GM20431 (cell line): ENCODE measurements around the gene MAP3K7.

Experiments
- in situ Hi-C: fragments of 300-500 bp; cut with MseI, MboI; formaldehyde crosslinking; loops from one replicate; pipeline ENCODE4 v1.15.0; 2020; ENCODE audit warnings: low sequenced_read_pairs; ENCODE audit not compliant: unreplicated experiment

MAP3K7 gene

DNA sequence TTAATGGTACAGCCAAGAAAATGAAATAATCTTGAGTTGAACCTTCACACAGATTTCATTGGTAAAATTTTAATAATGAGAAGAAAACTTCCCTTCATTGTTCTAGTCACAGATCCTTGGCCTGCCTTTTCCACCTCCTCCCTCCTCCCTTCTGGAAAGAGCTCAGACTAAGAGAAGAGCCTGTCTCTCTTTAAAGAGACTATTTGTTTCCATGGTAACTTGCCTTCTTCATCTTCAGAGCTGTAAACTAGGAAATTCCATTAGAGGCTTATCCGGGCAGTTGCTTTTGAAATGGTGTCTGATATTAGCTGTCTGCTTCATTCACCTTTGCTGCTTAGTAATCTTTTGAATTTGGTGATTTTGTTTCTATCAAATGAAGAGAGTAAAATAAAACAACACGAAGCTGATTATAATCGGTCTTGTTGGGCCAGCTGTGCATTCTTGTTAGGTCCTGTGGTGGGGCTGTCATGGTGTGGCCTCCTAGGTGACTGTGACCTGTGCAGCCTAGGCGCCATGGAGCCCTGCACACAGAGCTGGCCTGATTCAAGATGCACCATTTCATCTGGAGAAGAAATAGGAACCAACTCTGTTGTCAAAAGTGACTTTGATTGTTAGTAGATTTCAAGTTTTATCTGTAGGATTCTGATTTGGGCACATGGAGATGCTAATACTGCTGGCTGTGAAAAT is 96.7 kb downstream of the MAP3K7 start:
- in situ Hi-C loops, result no loop called here

DNA sequence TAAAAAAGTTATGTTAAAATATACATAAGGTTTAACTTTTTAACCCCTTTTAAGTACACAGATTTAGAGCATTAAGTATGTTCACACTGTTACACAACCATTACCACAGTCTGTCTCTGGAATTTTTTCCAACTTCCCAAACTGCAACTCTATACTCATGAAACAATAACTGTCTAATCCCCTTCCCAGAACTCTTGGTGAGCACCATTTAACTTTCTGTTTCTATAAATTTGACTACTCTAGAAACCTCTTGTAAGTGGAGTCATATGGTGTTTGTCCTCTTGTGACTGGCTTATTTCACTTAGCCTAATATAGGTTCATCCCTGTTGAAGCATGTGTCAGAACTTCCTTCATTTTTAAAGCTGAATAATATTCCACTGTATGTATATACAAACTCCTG is 98.1 kb downstream of the MAP3K7 start:
- in situ Hi-C loops, result no loop called here

DNA sequence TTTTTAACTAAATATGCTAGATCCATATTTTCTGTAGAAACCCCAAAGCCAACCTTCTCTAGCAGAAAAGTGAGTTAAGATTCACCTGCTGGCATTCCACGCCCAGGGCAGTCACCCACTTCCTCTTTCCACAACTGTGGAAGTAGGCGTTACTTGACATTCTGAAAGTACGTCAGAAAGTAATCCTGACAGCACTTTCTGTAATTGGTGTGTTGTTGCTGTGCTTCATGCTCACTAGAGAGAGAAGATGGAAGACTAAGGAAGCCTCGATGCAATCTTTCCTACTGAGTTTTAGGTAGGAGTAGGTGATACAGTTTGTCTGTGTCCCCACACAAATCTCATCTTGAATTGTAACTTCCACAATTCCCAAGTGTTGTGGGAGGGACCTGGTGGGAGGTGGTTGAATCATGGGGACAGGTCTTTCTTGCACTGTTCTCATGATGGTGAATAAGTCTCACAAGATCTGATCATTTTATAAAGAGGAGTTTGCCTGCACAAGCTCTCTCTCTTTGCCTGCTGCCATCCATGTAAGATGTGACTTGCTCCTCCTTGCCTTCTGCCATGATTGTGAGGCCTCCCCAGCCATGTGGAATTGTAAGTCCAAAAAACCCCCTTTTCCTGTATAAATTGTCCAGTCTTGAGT is 101.1 kb downstream of the MAP3K7 start:
- in situ Hi-C loops, result no loop called here

DNA sequence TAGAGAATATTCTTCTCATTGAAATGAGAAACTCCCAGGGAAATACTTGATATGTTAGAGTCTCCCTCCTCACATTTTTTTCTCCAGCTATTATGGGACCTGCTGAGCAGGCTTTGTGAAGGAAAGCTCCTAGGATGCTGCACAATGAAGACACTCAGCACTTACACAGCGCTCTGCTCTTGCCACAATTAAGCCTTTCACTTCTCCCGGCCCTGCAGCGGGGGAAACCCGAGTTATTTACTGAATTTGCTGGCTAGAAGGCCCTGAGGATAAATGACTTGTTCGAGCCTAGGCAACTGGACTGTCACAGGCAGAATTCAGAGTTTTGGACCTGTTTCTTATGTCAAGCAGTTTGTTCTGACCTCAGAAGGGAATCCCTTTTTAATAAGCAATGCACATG is 102.0 kb downstream of the MAP3K7 start:
- in situ Hi-C loops, result no loop called here

DNA sequence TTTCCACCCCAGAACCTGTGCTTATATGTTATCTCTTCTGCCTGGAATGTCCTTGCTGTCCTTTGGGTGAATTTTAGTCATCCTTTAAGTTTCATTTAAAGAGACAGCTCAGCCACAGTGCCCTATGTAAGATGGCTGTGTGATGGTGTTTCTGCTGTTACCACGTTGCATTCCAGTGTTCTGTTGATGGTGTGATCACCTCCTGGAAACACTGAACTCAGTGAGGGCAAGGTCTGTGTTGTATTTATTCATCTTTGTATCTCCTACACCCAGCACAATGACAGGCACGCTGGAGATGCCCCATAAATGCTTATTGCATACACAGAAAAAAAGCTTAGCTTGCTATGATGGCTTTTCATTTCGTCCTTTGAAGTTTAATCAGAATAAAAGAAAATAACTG is 102.5 kb downstream of the MAP3K7 start:
- in situ Hi-C loops, result no loop called here

DNA sequence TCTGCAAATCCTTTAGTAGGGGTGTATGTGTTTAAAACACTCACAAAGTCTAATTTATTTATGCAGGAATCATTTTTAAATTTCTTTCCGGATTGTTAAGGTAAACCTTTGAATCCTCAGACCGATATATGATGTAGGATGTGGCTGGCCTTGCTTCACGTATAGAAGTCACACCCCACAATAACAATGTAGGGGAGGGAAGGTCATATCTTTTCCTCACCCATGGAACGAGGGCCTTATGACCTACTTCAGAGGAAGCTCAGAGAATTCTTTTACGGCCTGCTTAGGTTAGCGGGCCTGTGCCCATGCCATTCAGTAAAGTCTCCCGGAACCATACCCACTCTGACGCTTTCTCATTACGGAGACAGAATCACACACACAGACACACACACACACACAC is 102.9 kb downstream of the MAP3K7 start:
- in situ Hi-C loops, result no loop called here

DNA sequence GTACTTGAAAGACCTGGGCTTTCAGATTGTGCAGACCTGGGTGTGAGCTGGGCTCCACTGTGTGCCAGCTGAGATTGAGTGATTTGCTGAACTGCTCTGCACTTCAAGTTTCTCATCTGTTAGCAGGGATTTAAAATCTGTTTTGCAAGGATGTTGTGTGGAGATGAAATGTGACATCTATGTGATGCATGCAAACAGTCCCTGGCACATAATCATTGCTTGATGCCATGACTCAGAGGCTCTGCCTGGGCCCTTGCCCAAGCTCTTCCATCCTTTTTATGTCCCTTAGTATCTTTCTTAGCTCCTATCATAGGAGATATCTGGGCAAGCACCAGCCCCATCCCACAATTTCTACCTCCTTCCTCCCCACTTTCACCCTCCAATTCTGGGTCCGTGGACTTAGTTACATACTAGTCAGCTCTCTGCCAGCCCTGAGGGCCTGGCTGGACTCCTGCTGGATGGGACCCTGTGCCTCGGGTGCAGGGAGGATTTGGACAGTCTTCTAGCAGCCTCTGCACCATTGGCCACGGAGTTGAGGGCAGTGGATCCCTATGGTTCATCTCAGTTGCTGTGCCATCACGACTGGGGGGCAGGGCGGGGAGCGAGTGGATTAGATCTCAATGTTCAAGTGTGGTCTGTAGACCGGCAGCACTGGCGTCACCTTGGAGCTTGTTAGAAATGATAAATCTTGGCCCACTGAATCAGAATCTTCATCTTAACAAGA is 103.6 kb downstream of the MAP3K7 start:
- in situ Hi-C loops, result no loop called here

DNA sequence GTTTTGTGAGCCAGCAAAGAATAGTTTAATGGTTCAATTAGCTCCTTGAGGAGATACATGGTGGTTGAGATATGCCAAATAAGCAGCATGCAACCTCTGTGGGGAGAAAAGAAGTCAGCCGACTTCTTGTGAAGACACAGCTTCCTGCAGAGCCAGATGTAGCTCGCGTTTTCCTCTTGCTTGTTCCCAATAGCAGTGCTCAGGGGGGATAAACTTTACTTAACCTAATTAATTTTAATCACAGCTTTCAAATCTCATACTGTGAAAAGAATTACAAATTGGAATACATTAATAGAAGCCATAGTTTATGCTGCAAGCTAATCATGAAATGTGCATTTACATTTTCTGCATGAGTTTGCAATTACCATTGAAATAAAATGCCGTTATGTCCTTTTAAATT is 106.2 kb downstream of the MAP3K7 start:
- in situ Hi-C loops, result no loop called here

DNA sequence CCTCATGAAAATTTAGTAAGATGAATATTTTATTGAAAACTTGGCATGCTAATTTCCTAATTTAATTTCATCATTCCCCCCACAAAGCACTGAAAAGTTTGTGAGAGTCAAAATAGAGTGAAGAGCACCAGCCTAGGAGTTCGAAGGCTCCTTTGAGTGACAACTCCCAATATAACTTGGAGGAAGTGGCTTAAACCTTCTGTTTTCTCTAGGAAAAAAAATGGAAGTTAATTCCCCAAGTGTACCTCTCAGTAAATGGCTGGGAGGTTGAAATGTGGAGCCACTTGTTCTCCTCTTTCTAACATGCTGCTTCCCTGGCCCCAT is 107.3 kb downstream of the MAP3K7 start:
- in situ Hi-C loops, result loop anchor here (5.0 kb wide), 1 partner anchor 537 kb away; no protein-coding TSS in a partner anchor

DNA sequence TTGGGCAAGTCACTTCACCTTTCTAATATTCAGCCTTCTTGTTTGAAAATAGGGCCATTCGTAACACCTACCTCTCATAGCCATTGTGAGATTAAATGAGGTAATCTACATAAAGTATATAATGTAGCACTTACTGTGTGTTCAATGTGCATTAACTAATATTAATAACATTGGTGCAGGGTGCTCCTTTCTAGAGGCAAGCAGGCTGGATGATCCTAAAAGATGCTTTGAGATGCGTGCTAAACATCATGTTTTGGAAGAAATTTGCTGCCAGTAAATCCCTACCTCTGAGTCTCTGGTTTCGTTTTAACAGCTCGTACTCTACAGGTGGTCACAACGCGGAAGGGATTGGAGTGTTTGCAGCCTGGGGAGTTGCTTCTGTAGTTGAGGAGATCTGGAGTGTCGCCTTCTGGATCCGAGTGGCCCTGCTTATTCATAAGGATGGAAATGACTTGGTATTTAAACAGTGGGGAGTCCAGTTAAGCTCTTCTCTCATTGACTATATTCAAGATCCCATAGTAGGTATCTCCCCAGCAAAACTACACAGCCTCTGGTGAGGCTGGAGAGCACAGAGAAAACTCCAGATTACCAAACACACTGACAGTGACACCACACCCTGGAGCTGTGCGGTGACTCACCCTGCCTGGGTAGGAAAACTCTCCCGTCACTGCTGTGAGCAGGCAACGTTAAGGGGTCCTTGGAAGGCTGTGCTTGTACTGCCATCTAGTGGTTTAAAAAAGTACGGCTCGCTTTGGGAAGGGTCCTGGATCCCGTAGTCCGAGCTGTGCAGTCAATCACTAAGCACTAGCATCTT is 107.9 kb downstream of the MAP3K7 start:
- in situ Hi-C loops, result loop anchor here (5.0 kb wide), 1 partner anchor 537 kb away; no protein-coding TSS in a partner anchor

DNA sequence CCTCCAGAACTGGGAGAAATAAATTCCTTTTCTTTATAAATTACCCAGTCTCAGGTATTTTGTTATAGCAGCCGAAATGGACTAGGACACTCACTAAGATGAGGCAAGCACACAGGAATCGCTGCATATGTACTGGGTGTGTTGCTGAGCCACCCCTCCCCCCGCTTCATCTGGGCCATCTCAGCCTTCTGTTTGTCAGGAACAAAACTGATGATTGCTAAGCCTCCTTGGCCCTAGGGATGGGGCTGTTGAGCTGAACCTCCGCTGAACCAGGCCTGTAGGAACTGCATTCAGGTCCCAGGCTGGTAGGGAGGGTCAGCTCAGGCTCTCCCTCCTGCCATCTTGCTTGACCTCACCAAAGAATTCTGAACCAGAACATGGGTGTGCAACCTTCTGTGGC is 108.6 kb downstream of the MAP3K7 start:
- in situ Hi-C loops, result loop anchor here (5.0 kb wide), 1 partner anchor 536 kb away; no protein-coding TSS in a partner anchor

DNA sequence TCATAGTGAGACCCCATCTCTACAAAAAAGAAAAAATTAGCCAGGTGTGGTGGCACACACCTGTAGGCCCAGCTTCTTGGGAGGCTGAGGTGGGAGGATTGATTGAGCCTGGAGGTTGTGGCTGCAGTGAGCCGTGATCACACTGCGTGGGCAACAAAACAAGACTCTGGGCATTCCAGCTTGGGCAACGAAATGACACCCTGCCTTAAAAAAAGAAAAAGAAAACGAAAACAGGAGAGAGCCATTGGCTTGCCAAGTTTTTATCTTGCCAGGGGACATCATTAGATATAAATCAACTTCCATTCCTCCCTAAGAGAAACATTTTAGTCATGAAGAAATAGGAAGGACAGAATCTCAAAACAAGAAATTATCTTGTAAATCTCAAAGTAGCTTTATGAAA is 109.5 kb downstream of the MAP3K7 start:
- in situ Hi-C loops, result loop anchor here (5.0 kb wide), 1 partner anchor 535 kb away; no protein-coding TSS in a partner anchor

DNA sequence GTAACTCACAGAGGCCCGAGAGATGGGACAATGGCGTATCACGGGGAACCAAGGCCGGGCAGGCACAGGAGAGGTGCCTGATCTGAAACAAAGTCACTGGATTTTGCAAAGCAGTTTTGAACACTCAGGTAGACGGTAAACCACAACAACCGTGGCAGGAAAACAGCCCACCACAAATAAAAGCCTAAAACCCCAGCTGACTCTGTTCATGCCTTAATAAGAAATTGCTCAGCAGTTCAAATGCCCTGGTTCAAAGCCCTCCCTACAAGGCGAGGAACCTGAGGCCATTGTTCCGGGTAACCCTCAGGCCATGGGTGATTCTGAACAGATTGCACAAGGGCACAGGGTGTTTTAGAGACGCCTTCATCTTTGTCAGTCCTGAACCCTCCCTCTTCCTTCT is 114.2 kb downstream of the MAP3K7 start:
- in situ Hi-C loops, result no loop called here

DNA sequence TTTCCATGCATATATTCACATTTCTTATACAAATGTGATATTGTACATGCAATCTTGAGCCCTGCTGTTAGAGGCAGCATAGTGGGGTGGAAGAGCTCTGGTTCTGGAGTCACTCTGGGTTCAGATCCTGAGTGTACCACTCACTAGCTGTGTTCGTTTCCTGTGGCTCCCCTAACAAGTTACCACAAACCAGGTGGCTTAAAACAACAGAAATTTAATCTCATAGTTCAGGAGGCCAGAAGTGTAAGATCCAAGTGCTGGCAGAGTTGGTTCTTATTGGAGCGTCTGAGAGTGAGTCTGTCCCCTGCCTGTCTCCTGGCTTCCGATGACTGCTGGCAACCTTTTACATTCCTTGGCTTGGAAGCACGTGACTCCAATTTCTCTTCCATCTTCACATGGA is 115.6 kb downstream of the MAP3K7 start:
- in situ Hi-C loops, result no loop called here

DNA sequence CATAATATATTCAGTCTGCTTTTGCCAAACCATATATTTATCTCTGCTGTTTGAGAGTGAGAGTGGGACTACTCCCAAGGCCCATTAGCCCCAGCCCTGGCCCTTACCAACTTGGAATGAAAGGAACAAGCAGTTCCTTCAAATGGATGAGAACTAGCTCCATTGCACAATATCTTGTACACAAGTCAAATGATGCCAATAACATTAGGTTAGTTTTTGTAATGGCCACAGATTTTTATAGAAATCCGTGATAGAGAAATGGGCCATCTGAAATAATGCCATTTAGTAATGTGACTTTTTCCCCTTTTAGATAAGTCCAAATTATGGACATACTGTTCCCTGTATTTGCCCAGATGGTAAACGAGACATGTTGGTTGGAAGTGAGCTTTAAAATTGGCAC is 117.0 kb downstream of the MAP3K7 start:
- in situ Hi-C loops, result no loop called here

DNA sequence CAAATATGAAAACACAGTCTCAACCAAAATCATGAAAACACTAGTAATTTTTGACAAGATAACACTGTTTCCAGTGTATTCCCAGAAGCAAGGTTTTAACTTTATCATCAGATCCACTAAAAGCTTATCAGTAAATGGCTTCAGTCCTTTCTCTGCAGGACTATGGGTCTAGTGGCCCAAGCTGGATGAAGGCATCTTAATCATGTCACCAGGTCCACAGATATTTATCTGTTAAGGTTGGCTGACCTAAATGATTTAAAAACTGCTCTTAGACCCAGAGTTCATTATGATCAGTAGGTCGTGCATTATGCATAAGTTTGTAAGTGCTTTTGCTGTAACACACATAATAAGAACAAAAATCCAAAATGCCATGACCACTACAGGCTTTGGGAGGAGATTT is 118.0 kb downstream of the MAP3K7 start:
- in situ Hi-C loops, result no loop called here

DNA sequence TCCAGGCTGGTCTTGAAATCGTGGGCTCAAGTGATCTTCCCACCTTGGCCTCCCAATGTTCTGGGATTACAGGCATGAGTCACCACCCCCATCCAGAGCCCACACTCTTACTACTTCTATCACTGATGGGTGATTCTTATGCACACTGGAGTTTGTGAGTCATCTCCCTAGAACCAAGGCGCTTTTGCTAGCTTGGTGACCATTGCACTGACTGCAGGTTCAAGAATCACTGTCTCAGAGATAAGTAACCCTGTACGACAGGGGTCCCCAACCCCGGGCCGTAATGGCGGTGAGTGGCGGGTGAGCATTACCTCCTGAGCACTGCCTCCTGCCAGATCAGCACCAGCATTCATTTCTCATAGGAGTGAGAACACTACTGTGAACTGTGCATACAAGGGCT is 118.8 kb downstream of the MAP3K7 start:
- in situ Hi-C loops, result no loop called here

DNA sequence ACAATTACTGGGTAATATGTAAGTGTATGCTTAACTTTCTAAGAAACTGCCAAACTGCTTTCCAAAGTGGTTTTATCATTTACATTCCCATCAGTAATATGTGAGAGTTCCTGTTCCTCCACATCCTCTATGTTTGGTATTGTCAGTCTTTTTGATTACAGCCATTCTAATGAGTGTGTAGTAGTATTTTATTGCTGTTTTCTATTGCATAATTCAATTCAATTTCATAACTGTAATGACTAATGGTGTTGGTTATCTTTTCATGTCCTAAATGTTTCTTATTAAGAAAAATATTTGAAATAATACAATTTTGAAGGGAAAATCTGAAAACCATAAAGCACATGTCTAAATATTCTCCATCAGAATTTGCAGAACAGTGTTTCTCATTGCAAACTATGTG is 119.3 kb downstream of the MAP3K7 start:
- in situ Hi-C loops, result no loop called here

DNA sequence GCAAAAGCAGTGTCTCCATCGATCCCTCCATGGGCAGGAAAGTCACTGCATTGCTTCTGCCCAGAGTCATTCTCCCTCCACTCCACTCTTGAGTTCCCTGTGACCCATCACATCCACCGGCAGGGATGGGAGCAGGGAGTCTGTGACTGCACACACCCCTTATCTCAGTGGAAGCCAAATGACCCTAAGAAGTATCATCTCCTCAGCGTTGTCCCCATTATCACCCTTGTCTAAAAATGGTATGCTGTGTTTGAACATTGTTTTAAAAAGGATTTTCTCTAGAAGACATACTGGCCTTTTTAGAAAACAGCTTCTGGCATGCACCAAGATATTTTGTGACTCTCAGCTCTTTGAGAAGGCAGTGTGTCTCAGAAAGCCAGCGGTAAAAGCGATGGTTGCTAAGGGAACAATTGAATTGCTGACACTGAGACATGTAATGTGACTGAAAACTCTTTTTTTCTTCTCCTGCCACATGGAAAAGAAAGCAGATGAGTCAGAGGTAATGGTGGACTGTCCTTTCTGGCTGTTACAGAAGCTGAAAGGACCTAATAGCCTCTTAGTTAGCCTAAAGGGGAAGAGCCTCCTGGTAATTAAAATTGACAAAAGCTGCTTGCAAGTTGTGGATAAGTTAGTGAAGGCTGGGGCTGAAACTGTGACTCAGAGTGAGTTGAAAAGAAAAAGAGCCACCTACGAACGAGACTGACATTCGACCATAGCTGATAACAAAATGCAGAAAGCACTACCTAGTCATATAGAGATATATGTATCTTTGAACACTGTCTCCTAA is 120.5 kb downstream of the MAP3K7 start:
- in situ Hi-C loops, result no loop called here

DNA sequence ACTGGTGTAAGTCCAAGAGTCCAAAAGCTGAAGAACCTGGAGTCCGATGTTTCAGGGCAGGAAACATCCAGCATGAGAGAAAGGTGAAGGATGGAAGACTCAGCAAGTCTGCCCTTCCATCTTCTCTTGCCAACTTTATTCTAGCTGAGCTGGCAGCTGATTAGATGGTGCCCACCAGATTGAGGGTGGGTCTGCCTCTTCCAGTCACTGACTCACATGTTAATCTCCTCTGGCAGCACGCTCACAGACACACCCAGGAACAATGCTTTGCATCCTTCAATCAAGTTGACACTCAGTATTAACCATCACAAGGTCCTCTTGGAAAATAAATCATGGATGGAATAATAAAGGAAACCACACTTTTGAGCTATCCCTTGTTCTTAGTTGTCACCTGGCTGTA is 121.2 kb downstream of the MAP3K7 start:
- in situ Hi-C loops, result no loop called here
